ENCODE data around the gene GDPD4. TPM values are rescaled to one million over a fixed set of nuclear protein-coding genes. Genes with fewer than 3 reads are reported as not detected.

GDPD4 gene
- total and polyA plus RNA-seq, 9 of the 15 experiments (the other 6 are each of a cell fraction or from before 2014, with no cell fraction given) = 0.40 TPM; not detected in 8

- no peak for TF ChIP-seq ZNF407 (IDR thresholded peaks at IDR 0.05; ENCODE audit: low read depth)
- TF ChIP-seq MECOM (CRISPR knock-in tag; IDR thresholded peaks at IDR 0.05) = no peak
- no peak for TF ChIP-seq ZNF780A (CRISPR knock-in tag; IDR thresholded peaks at IDR 0.05)
- TF ChIP-seq ZNF551 (CRISPR knock-in tag; IDR thresholded peaks at IDR 0.05) = no peak
- TF ChIP-seq PPARD (CRISPR knock-in tag; IDR thresholded peaks at IDR 0.05) = no peak
- TF ChIP-seq MITF (IDR thresholded peaks at IDR 0.05) = no peak
- no peak for TF ChIP-seq TCF3 (CRISPR knock-in tag; IDR thresholded peaks at IDR 0.05)
Measured at GRCh38 chr11:77231800-77232199, 69.7 kb downstream of the GDPD4 start (continued).
